ENCODE measurements around the gene MVD.

Gene MVD

DNA sequence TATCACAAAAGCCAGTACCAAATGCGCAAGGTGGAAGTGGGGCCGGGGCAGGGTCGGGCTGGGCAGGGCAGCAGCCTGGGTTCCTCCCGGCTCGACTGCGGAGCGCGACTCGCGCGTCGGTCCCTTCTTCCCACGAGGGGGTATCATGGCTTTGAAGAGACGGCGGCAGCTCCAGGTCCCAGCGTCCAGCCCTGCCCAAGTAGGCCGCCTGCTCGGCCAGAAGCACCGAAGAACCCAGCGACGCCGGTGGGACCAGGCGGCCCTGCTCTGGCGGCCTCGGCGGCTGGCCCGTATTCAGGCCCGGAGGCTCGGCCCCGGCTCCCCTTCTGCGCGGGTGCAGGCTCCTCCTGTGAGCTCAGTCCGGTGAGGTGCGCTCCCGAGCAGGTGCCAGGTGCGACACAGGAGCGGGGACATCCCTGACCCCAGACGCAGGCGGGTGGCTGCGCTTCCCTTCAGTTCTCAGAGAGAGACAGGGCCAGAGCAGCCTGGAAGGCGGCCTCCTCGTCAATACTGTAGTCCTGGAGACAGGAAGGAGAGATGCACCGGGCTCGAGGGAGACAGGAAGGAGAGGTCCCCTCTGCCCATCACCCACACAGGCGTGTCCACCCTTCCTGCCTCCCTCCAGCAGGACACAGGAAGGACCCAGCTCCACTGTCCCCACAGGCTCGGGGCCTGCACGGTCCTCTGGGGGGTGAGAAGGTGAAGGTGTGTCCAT, 34.4 kb upstream of the MVD start:
- no peak for DNase-seq

DNA sequence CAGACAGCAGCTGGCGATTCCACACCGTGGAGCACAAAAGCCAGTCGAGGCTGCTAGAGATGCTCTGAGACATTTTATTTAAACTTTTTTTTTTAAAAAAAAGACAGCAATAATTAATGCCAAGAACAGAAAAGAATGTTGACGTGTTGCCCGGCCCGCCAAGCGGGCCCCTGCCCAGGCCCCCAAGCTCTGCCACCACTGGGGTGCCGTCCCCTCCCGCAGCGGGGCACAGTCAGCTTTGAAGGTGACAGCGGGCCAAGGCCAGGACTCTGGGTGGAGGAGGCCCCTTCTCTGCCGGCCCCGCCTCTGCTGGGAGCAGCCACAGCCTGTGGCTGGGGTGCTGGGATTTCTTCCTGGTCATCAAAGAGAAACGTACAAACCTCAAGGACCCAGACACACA, 33.5 kb upstream of the MVD start:
- no peak for DNase-seq

DNA sequence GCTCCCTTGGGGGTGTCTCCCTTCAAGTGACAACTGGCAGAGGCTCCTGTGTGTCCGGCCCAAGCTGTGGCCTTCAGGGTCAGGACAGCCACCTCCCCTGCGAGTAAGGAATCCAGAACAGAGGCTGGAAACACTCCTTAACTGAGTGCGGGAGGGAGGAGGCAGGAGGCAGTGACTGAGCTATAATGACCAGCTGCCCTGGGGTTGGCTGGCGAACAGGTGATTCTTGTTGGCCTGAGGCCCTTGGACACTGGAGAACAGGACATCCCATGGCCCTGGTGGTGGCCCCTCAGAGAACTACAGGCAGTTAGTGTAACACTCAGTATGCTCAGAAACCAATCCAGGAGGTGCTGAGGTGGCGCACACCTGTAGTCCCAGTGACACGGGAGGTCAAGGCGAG, 32.9 kb upstream of the MVD start:
- no peak for DNase-seq

DNA sequence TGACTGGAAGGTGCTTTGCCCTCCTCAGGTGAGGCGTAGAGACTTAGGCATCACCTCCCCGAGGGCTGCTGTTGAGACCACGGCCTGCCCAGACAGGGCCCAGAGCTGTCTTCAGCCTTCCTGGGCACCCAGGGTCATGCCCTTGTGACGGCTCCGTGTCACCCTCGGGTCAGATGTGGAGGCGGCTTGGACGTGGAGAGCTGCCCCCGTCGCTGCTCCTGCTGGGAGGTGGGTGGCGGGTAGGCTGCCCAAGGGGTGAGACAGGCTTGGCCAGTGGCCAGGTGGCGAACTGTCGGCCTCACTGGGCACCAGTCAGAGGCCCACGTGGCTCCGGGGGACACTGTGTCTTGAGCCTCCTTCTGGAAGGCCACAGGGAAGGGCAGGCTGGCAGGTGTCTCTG, 32.3 kb upstream of the MVD start:
- no peak for DNase-seq

DNA sequence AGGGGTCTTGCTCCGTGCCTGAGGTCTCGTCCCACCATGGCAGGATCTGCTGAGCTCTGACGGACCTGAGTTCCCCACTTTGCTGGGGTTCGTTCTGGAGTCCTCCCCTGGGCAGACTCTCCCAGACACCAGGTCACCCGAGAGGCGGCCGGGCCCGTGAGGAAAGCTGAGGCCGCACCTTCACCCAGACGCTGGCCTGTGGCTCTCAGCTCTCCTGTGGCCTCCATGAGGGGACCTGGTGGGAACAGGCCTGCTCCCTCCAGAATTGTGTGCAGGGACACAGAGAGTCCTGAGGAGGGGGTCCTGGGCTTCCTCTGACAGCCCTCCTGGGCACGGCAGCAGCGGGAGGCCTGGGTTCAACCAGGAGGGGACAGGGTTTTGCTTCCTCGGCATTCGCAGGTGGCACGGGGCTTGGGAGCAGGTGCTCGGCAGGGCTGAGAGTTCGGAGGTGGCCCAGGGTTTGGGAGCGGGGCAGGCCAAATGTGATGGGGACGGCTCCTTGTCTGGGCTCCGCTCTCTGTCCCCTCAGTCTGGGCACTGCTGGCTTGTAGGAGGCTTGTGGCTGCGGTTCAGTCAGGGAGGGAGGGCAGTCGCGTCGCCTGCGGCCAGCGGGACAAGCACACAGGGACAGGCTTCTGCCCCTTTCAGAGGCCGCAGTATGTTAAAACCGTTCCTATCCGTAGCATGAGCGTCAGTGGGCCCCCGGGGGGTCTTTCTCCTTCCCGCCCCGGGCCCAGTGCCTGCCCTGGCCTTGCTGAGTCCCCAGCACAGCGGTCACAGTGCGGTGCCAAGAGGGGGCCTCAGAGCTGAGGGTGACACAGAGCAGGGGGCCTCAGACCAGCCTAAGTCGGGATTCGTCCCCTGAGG, 31.6 kb upstream of the MVD start:
- no peak for DNase-seq

DNA sequence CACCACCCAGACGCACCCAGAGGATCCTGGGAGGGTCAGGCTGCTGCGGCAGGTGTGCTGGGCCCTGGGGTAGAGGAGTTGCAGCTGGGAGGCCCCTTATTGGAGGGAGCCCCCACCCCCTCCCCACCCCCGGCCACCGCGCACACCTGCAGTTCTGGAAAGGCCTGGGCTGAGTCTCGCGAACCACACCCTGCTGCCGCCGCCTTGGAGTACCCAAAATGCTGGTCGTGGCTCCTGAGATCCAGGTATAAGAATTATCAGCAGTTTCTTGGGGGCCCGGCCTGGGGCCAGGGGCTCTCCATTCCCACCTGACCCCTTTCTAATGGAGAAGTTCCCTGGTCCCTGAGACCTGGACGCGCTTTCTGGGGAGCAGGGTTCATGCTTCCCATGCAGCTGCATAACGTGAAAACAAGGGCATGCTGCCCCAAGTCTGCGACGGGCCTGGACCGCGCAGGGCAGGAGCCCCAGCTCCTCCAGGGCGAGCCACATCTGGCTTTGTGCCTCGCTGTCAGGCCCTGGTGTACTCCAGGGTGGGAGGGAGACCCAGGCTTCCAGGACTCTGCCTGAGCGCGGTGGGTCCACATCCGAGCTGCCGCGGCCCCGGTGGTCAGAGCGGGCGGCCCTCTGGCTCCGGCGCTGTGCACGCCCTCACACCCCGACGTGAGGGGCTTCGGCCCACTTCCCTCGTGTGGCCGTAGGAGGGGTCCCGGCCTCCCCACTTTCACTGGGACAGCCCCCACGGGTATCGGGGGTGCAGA, 30.7 kb upstream of the MVD start:
- no peak for DNase-seq

DNA sequence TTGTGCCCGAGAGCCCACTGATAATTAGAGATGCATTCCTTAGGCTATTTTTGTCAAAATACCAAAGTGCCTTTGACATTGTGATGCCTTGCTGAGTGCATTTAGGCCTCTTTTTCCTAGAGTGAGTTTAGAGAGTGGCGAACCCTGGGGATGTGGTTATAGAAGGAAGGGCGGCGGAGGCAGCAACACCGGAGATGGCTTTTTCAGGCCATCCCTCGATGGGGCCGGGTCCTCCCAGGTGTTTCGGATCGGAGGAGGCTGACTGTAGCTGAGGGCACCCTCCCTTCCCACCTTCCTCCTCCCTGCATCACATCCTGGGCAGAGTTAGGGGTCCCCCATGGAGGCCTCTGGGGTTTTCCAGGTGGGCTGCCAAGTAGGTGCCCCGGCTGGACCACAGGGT, 30.0 kb upstream of the MVD start:
- no peak for DNase-seq

DNA sequence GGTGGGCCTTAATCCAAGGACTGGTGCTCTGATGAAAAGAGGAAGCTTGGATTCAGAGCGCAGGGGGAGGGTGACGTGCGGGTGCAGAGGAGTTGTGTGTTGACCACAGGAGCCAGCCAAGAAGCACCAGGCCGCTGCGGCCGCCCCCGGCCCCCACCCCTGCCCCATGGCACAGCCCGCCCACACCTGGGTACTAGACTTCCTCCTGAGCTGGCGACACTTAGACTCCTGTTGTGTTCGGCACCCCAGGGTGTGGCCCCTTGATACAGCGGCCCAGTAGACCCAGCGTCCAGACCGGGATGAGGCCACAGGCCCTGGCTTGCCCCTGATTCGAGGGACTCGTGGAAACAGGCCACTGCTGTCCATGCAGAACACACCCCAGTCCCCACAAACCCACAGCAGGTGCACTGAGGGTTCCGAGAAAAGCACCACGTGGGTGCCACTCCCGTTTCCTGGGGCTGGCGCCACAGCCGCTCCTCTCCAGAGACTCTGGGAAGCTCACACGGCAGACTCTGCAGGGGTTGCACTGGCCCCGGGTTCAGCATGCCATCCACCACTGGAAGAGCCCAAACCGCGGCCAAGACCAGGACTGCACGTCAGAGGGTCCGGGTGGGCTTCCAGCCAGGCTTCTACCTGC, 29.2 kb upstream of the MVD start:
- no peak for DNase-seq

DNA sequence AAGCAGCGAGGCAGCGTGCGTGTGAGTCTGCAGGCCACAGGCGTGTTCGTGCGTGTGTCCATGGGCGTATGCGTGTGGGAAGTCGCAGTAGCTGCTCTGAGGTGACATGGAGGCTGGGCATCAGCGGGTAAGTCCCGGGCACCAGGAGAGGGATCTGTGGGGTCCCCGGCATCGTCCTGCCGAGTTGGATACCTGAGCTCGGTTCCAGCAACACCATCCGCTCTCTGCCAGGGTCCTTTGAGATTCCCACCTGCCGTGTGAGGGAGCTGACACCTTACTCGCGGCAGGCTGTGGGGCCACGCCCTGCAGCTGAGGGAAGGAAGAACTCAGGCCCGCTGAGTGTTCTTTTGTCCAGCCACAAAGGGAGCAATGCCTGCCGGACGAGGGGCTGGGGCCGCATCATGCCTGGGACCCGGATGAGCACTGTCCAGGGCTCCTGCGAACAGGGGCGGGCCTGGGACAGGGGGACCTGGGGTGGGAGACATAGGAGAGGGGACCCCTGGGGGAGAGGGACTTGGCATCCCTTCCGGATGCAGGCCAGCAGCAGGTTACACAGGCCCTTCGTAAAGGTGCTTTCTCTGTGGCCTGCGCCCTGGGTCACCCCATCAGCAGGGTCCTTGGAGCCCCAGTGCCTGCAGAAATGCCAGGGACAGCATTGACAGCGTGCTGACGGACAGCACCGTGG, 28.4 kb upstream of the MVD start:
- DNase-seq, result no peak

DNA sequence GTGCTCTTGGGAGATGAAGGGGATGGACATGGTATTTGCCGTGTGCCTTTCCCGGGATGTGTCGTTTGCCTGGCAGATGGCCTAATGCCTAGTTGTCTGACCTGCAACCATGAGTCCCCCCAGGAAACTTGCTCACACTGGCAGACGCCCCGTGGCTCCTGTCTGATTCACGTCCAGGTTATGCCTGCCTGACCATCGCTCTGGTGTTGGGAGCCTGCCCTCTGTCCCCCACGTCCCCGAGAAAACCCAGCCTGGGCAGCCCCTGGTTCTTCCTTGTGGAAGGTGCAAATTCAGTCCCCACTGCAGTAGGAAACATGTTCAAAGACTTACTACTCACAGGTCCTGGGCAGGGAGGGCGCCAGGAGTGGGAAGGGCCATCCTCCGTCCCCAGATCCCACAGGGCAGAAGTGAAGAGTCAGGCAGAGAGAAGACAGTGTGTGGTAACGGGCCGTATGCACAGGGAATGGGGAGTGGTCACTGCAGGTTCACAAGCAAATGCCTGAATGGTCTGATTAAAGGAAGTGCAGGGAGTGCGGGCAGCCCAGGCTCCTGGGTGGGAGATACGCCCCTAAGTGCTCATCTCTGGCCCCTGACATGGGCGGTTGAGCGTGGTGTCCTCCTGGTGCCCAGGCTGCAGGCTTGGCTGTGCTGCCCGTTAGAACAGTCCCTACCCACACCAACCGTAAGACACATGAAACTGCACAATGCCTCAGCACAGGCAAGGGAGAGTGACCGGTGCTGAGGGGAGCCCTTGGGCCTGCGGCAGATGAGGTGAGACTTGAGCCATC, 27.6 kb upstream of the MVD start:
- DNase-seq, result no peak

DNA sequence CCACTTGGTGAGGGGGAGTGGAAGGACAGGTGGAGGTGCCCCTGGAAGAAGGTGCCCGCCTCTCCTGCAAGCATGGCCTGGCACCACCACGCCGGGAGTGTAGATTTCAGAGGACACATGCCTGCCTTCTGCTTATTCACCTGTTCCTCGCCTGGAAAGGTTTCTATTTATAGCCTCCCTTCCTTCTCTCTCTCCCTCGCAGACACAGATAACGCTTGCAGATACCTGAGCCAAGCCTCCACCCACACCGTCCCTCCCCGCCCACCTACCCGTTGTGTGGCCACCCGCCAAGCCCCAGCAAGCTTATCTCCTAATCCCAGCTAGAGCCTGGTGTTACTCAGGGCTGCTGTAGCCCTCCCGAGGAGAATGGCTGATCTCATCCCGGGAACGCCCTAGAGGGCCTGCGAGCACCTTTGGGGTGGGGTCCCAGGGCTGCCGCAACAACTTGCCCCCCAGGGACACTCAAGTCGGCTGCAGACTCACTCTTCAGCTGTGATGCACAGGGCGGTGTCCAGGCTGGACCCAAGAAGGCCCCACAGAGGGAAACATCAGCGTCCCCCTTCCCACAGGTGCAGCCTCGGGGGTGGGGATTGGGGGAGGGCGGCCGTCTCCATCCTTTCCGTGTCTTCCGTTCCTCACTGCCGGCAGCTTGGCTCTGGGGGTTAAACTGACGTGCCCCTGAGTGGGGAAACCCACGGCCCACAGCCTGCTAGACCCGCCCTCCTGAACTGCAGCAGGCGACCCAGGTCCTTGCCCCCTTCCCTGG, 25.3 kb upstream of the MVD start:
- DNase-seq, result no peak

DNA sequence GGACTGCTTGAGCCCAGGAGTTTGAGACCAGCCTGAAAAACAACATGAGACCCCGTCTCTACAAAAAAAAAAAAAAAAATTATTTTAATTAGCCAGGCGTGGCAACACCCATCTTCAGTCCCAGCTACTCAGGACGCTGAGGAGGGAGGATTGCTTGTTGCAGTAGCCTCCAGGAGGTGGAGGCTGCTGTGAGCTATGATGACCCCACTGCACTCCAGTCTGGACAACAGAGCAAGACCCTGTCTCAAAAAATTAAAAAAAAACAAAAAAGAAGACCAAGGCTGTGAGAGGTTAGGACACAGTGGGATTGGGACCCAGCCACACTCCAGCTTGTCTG, 24.8 kb upstream of the MVD start:
- DNase-seq, result no peak

DNA sequence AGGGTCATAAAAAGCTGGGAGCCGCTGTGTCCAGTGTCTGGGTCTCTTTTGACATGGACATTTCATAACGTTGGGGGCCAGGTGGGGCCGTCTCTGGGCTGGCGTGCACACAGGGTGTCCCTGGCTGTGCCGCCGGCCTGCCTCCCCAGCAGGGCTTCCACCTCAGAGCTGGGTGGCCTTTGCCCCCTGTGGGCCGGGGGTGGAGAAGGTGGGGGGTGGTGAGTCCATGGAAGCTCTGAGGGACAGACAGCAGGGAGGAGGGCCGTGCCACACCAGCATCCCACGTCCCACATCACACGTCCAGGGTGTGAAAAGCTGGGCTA, 24.3 kb upstream of the MVD start:
- no peak for DNase-seq

DNA sequence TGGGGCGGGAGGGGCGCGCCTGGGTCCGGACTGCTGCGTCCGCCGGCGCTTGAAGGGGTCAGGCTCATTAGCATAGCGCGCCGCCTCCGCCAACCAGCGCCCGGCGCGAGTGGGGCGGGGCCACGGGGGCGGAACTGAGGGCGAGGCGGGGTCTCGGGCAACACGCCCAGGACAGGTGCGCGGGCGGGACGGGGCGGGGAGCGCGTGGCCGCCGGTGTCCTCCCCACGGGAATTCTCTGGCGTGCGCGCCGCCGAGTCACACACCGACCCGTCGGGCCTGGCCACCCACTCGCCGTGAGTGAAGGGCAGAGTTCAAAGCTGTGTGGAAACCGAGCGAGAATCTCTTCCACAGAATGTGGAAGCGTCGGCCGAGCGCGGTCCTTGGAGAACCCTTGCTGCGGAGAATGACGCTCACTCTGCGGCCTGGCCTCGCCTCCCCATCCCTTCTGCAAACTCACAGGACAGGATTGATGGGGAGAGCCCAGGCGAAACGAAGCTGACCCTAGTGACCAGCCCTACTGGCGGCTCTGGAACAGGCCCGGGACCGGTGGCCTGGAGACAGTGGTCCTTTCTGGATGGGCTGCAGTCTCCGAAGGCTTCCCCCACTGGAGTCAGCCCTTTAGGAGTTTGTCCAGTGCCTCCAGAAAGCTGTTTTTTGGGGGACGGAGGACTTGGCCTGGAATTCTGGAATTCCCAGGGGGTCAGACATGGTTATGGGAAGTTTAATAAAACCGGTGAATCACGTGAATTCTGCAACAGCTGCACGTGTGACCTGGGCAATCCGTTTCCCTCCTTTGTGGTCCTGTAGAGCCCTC, 23.8 kb upstream of the MVD start, which contains the start of gene SNAI3:
TSS of gene SNAI3 (minus strand) at position 69 of the 815 bp plus-strand sequence. CDS start 101 bp downstream, outside the sequence.
- DNase-seq, result no peak

DNA sequence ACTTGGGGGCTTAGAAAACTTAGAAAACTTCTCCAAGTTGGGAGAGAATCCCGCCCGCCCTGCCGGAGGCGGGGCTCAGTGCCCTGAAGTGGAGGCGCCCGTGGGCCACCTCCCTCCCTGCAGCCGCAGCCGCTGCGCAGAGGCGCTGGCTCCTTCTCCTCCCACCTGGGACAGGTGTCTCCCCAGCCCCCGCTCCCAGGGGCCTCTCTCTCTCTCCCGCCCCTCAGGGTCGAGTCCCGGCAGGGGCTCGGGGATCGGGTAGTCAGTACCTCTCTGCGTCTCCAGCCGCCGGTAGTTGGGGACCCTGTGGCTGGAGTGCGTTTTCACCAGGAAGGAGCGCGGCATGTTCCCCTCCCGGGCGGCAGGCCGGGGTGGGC, 23.2 kb upstream of the MVD start:
- peak; percentile 22 for DNase-seq

DNA sequence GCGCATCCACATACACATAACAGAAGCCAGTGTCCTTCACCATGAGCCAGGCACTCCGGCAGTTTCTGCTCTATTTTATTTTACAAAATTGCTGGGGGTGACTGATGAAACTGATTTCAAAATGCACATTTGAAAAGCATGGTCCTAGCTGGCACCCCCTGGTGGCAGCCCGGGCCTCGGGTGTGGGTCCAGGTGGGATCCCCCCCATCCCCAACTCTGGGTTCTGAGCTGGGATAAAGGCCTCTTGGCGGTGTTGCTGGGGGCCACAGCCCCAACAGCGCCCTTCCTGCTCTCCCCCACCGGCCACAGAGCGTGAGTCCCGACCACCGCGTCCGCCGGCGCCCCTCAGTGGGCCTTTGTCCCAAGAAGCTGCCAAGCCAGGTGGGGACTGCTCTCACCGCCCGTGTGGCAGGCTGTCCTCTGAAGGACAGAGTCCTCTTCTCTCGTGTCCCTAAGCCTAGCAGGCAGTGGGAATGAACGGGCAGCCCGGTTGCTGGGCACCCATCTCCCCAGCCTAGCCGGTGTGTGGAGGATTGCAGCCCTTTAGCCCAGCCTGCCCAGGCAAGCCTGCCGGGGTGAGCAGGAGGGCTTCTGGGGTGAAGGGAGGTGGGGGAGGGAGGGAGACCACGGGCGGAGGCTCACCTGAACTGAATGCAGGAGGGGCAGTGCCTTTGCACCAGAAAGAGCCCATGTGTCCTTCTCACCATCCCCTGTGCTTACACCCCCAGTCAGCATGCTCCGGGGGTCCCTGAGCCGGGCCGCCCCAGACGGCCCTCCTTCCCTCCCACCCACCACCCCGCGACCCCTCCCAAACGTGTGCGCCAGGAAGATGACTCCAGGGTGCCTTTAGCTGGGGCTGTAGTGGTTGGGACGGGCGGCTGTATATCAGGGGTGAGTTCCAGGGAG, 22.5 kb upstream of the MVD start:
- no peak for DNase-seq

DNA sequence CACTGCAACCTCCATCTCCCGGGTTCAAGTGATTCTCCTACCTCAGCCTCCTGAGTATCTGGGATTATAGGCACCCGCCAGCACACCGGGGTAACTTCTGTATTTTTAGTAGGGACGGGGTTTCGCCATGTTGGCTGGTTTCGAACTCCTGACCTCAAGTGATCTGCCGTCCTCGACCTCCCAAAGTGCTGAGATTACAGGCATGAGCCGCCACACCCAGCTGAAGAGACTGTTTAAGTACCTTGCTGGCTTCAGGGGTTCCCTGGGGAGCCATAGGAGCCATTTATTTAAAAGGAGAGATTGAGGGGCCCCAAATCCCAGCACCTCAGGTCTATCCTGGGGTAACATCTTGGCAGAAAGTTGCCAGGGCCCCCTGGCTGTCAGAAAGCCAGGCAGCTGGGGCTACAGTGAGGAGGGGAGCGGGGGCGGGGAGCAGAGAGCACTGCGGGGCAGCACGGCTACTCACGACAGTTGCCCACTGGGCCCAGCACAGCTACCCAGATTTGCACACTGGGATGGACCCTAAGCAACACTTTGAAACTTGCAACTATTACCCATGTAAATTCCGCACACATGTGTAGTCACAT, 21.8 kb upstream of the MVD start:
- DNase-seq, result no peak

DNA sequence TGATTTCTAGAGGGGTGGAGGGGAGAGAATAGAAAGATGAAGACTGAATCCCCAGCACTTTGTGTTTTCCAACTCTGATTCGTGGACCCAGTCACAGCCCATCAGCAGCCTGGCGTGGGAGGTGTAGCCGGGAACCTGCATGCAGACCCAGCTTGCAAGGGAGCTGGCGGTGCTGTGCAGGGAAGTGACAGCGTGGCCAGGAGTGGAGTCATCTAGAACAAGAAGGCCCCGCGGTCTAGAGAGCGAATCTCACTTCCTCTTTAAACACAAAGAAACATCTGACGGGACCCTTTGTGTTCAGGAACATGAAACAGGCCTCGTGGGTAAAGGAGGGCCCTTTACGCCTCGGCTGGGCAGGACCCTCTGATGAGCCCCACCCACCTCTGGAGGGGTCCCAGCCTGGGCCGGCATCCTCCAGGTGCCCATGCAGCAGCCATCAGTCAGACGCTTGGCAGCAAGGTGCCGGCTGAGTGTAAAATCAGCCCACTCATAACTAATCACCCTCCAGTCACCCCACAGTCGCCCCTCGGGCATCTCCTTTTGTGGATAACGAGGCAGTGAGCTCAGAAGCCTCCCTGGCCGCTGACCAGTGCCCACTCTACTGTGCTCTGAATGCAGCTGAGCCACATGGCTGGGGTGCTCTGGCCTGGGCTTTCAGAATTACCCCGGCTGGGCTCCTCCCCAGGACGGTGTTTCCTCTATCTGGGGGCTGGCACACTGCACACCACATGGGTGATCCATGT, 19.0 kb upstream of the MVD start:
- DNase-seq, result no peak
